T follicular helper cell (primary cell): Measurements from ENCODE around the gene ATP9A.
"Not testable (repeated sequence)": the region's sequence is repeated elsewhere in the genome, so short reads cannot be mapped to it uniquely, and the experiment has no call there.

Experiments
- DNase-seq: peaks from one replicate; pipeline ENCODE4 v3.0.0-alpha.2; 2020; ENCODE audit warnings: low read depth
- total RNA-seq, 2 experiments: gene quantifications; one replicate each; lab custom pipeline; 2026; lab: John Stamatoyannopoulos, UW

ATP9A gene, protein sequence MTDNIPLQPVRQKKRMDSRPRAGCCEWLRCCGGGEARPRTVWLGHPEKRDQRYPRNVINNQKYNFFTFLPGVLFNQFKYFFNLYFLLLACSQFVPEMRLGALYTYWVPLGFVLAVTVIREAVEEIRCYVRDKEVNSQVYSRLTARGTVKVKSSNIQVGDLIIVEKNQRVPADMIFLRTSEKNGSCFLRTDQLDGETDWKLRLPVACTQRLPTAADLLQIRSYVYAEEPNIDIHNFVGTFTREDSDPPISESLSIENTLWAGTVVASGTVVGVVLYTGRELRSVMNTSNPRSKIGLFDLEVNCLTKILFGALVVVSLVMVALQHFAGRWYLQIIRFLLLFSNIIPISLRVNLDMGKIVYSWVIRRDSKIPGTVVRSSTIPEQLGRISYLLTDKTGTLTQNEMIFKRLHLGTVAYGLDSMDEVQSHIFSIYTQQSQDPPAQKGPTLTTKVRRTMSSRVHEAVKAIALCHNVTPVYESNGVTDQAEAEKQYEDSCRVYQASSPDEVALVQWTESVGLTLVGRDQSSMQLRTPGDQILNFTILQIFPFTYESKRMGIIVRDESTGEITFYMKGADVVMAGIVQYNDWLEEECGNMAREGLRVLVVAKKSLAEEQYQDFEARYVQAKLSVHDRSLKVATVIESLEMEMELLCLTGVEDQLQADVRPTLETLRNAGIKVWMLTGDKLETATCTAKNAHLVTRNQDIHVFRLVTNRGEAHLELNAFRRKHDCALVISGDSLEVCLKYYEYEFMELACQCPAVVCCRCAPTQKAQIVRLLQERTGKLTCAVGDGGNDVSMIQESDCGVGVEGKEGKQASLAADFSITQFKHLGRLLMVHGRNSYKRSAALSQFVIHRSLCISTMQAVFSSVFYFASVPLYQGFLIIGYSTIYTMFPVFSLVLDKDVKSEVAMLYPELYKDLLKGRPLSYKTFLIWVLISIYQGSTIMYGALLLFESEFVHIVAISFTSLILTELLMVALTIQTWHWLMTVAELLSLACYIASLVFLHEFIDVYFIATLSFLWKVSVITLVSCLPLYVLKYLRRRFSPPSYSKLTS
- 0.84 to 5.3 reads per million in 2 experiments for total RNA-seq

- no peak for DNase-seq
Observed at GRCh38 chr20:51767867-51768758, at the start of gene ATP9A. TSS of gene ATP9A (minus strand) at chr20:51768390. CDS start at chr20:51768369, 21 bp downstream.

- DNase-seq = not testable (repeated sequence)
Observed at GRCh38 chr20:51816856-51817255, 48.7 kb upstream of the ATP9A start.

GRCh38 chr20:51815383-51816076, 47.3 kb upstream of the ATP9A start:
- DNase-seq = no peak

DNA sequence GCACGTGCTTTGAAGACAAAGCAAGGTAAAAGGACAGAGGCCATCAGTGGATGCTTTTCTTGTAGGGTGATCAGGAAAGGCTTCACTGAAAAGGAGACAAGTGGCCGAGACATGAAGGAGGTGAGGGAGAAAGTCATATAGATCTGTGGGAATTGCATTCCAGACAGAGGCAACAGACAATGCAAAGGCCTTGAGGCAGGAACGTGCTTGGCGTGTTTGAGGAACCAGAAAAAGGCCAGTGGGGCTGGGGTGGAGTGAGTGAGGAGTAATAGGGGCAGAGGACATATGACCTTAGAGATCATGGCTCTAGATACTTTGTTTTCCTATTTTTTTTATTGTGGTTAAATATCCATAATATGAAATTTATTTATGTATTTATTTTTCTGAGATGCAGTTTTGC, 44.7 kb upstream of the ATP9A start:
- no peak for DNase-seq

DNA sequence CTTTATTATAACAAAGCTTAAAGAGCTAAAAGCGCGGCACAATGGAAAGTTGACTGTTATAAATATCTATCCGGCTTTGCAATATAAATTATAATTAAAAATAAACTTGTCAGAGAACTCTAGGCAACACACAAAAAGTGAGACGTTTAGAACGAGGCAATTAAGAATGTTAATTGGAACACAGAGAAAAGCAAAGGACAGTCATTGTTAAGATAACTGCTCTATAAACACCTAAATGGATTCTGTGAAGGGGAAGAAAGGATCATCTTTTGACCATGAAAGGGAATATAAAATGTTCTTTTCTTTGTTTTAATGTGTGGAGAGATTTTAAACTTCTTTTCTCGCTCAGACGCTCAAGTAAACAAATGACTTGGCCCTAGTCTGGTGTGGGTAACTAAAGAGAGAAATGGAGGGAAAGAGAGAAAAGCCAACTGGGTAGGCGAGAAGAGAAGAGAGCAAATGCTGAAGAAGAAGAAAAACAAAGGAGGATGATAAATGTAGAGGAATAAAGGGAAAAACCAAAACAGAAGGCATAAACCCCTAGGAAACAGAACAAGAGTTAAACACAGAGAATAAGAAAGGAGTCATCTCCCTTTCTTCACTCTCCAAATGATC, 43.4 kb upstream of the ATP9A start:
- no peak for DNase-seq

GRCh38 chr20:51811042-51811355, 42.8 kb upstream of the ATP9A start:
- DNase-seq = no peak

DNA sequence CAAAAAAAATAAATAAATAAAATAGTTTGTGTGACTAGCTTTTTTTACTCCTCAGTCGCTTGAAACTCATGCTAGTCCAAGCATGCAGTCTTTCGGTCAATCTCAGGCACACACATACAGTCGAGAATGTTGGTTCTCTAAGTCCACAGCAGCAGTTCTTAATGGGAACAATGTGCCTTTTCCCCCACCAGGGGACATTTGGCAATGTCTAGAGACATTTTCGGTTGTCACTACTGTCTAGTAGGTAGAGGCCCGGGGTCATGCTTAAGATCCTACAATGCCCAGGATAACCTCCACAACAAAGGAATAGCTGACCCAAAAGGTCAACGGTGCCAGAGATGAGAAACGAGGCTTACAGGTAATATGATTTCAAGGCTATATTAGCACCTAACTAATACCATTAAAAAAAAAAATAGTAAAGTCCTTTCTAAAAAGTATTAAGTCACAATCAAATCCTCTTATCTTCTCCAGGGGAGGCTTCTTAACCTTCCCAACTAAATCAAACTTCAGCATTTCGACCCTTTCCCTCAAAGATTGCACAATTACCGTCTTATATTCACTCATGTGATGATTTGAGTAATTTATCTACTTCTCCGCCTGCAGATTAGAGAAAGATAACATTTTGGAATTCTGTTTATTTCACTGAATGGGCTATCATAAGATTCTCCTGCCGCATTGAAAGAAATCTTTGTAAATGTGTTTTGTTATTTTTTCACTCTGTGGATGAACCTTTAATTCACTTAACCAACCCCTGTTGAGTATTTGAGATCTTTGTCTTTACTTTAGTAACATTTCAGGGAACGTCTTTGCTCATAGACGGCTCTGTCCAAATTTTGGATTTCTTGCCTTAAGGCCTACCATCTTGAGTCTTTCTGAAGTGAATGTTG, 42.2 kb upstream of the ATP9A start:
- no peak for DNase-seq

DNA sequence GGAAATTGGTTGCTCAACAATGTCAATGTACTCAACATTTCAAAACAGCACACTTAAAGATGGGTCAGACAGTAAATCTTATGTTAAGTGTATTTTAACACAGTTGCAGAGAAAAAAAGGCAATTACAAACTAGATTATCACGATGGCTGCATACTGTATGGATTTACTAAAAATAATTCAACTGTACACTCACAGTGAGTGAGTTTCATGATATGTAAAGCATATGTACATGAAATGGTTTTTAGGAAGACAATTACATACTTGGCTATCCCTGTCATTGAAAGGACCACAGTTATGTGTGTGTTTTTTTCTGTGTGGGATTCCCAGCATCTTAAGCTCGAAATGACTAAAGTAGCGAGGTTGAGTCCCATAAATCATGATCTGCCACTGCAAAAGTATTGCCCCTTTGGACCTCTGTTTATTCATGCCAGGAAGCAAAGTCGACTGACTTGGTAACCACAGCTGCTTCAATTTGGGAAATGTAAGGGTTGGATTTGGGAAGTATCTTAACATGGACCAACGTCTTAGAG, 39.6 kb upstream of the ATP9A start:
- DNase-seq = no peak

- no peak for DNase-seq
Observed at GRCh38 chr20:51804754-51805153, 36.6 kb upstream of the ATP9A start.

DNA sequence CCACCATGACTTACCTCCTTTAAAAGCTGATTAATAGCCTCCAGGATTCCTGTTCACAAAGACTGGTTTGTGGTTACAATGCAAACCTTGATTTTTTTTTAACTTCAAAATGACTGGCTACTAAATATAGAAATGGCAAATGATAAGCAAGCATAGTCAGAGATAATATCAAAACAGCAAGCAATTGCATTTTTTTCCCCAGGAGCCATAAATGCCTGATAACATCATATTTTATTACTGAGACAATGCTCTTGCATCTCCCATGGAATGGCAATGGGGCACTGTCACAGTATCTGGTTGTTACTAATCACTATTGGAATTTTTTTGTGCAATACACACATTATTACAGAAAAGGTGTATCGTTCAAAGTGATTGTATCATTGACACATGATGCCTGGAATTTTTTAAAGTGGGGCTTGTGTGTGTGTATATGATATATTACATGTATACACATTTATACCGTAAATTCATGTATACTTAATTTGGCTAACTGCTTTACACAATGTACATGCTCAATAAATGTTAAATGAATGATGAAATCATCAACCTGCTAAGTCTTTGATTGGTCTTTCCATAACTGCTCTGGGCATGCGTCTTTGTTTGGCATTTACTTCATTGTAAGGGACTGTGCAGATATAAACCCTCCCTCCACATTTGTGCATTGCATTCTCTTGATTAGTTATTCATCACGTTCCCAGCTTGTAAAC, 35.1 kb upstream of the ATP9A start:
- no peak for DNase-seq

GRCh38 chr20:51802170-51802751, 34.1 kb upstream of the ATP9A start, which contains the start of gene SALL4:
TSS of gene SALL4 (minus strand) at chr20:51802521. CDS start at chr20:51802408, 113 bp downstream.
- DNase-seq = no peak

GRCh38 chr20:51801823-51802123, 33.6 kb upstream of the ATP9A start:
- DNase-seq = no peak

DNA sequence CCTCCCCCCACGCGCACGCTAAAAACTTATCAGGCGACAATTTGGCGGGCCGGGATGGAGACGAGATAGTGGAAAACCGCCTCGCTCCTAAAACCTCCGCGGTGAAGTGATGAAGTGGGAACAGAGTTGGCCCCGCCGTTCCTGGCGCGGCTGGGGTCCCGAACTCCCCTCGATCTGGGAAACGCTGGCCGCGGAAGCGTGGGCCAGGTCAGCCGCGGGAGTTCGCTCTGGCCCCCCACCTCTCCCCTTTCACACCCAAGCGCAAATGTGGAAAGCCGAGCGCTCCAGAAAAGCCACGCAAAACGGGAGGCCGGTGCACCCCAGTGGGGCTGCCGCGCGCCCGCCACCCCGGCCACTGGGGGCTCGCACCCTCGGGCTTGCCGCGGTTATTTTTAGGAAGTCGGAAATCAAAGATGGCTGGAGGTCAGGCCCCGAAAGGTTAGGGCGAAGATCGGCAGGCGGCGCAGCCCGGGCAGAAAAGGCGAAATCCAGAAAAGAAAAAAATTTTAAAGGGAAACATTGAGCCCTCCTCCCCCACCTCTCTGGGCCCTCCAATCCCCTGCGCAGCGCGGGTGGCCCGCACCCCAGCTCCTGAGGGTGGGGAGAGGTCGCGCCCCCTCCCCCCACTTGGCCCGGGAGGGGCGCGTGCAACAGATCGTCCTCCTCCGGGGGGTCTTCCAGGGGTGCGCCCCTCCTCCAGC, 33.1 kb upstream of the ATP9A start:
- DNase-seq = no peak

- no peak for DNase-seq
Observed at GRCh38 chr20:51800872-51801121, 32.6 kb upstream of the ATP9A start.

DNA sequence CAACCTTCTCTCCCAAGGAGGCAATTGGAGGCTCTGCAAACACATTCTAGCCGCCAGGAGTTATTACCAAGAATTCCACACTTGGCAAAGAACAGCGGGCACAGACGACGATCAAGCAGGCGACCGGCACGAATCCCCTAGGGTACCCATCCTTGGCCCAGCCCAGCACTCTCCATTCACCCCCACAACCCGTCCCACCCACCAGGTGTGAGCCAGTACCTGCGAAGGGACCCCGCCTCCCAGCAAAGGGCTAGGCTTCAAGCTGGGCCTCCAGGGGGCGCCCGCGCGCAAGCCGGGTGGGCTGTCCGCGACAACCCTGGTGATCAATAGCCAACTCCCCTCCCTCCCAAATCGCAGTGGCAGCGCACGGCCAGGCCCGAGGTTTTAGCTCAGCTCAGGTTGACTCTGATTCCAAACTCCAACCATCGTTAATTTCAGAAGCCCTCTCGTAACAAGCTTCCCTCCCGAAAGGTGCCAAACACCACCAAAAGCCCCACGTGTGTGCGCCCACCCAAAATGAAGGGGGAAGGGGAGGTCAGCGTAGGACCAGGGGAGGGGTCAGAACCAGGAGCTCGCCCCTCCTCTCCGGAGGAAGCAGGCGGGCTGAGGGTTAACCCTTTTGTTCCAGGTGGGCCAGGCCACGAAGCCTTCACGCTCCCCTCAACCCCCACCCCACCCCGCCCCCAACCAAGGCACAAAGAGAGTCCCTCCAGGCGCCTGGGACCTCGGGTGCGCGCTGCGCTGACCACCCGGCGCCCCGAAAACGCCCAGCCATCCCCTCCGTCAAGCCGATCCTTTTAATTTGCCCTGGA, 32.1 kb upstream of the ATP9A start:
- DNase-seq = peak; percentile 17

DNA sequence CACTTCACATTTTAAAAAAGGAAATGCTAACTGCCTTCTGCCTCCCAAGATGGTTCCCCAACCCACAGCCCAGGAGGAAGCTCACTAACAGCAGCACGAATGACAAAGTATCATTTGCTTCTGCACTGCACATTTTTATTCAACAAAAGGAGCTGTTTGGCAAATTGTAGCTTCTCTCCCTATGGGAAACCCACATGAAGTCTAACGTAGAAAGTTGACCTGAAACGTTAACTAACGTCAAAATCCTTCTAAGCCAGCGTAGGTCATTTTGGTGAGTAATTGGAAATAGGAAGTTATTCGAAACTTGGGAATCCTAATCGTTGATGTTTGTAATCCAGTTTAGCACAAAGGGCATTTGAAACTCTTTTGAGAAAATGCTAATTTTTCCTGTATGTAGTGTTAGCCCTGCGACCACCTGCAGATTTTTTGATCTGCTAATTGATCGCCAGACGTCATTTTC, 31.2 kb upstream of the ATP9A start:
- DNase-seq = no peak
